ENCODE data around the gene KCP. TPM values are rescaled to one million over a fixed set of nuclear protein-coding genes. Genes with fewer than 3 reads are reported as not detected.

The KCP gene
- polyA plus RNA-seq, 1 donor (not counting 4 experiments of a cell fraction or from before 2014, with no cell fraction given): not detected

- no peaks in the 10 kb centered on the region for H3K36me3 ChIP-seq (ENCODE audit: control insufficient read depth in 2 of 2, extremely low read depth in 1 of 2, insufficient read depth in 2 of 2, low read length in 2 of 2)
- no peak for DNase-seq (ENCODE audit: low read depth, low spot score)
- dilution Hi-C loops (cut with MboI; ENCODE audit: extremely low pct_ligation_motif_present, low sequenced_read_pairs): no loop called here
- no peak for TF ChIP-seq EZH2 (IDR thresholded peaks at IDR 0.05; ENCODE audit: low read length)
- TF ChIP-seq CTCF (optimal IDR thresholded peaks at IDR 0.05 in 1 of 3, IDR thresholded peaks at IDR 0.05 in 1 of 3, conservative IDR thresholded peaks at IDR 0.05 in 1 of 3; ENCODE audit: extremely low read depth in 1 of 3, insufficient read depth in 2 of 3, low read length in 3 of 3): no peak
- FAIRE-seq: no peak
- no peak overlapping the region for H3K9ac ChIP-seq (ENCODE audit: control insufficient read depth, extremely low read depth, insufficient read depth, low read length)
- H2AFZ ChIP-seq (ENCODE audit: control insufficient read depth, low read length): no peak overlapping the region
- H3K4me1 ChIP-seq (ENCODE audit: control insufficient read depth, extremely low read depth, insufficient read depth, low read length): peaks cover 5% of the 10 kb centered on the region
- H3K4me2 ChIP-seq (ENCODE audit: control insufficient read depth, extremely low read depth, insufficient read depth, low read depth, low read length): no peak overlapping the region
- H3K27ac ChIP-seq (ENCODE audit: control insufficient read depth, insufficient read depth, low read length): no peak overlapping the region
- H3K4me3 ChIP-seq (ENCODE audit: control insufficient read depth in 2 of 3, extremely low read depth in 1 of 3, insufficient read depth in 2 of 3, low read depth in 1 of 3, low read length in 3 of 3): no peak overlapping the region
- peaks cover 36% of the 10 kb centered on the region for H3K27me3 ChIP-seq (ENCODE audit: control insufficient read depth, extremely low read depth, insufficient read depth, low read length)
- H3K9me1 ChIP-seq (ENCODE audit: control insufficient read depth, extremely low read depth, insufficient read depth, low read length): no peaks in the 10 kb centered on the region
- H3K79me2 ChIP-seq (ENCODE audit: control insufficient read depth, insufficient read depth, low read length): no peaks in the 10 kb centered on the region
- H3K9me3 ChIP-seq (ENCODE audit: control insufficient read depth, low read depth, low read length): no peaks in the 10 kb centered on the region
- H4K20me1 ChIP-seq (ENCODE audit: control insufficient read depth, extremely low read depth, insufficient read depth, low read length): no peaks in the 10 kb centered on the region
Observed at GRCh38 chr7:128906766-128907559, 3.5 kb downstream of the KCP start.

- peaks cover 5% of the 10 kb centered on the region for H3K4me1 ChIP-seq (ENCODE audit: control insufficient read depth, extremely low read depth, insufficient read depth, low read length)
- no peak overlapping the region for H3K9ac ChIP-seq (ENCODE audit: control insufficient read depth, extremely low read depth, insufficient read depth, low read length)
- no peak for DNase-seq (ENCODE audit: low read depth, low spot score)
- no peaks in the 10 kb centered on the region for H3K9me1 ChIP-seq (ENCODE audit: control insufficient read depth, extremely low read depth, insufficient read depth, low read length)
- dilution Hi-C loops (cut with MboI; ENCODE audit: extremely low pct_ligation_motif_present, low sequenced_read_pairs): no loop called here
- H3K27ac ChIP-seq (ENCODE audit: control insufficient read depth, insufficient read depth, low read length): no peak overlapping the region
- no peaks in the 10 kb centered on the region for H3K9me3 ChIP-seq (ENCODE audit: control insufficient read depth, low read depth, low read length)
- no peak overlapping the region for H2AFZ ChIP-seq (ENCODE audit: control insufficient read depth, low read length)
- no peaks in the 10 kb centered on the region for H3K36me3 ChIP-seq (ENCODE audit: control insufficient read depth in 2 of 2, extremely low read depth in 1 of 2, insufficient read depth in 2 of 2, low read length in 2 of 2)
- H4K20me1 ChIP-seq (ENCODE audit: control insufficient read depth, extremely low read depth, insufficient read depth, low read length): no peaks in the 10 kb centered on the region
- H3K27me3 ChIP-seq (ENCODE audit: control insufficient read depth, extremely low read depth, insufficient read depth, low read length): peaks cover 29% of the 10 kb centered on the region
- H3K79me2 ChIP-seq (ENCODE audit: control insufficient read depth, insufficient read depth, low read length): no peaks in the 10 kb centered on the region
- no peak for TF ChIP-seq CTCF (optimal IDR thresholded peaks at IDR 0.05 in 1 of 3, IDR thresholded peaks at IDR 0.05 in 1 of 3, conservative IDR thresholded peaks at IDR 0.05 in 1 of 3; ENCODE audit: extremely low read depth in 1 of 3, insufficient read depth in 2 of 3, low read length in 3 of 3)
- TF ChIP-seq EZH2 (IDR thresholded peaks at IDR 0.05; ENCODE audit: low read length): no peak
- H3K4me2 ChIP-seq (ENCODE audit: control insufficient read depth, extremely low read depth, insufficient read depth, low read depth, low read length): no peak overlapping the region
- peak; percentile 81 for FAIRE-seq
- no peak overlapping the region for H3K4me3 ChIP-seq (ENCODE audit: control insufficient read depth in 2 of 3, extremely low read depth in 1 of 3, insufficient read depth in 2 of 3, low read depth in 1 of 3, low read length in 3 of 3)
Observed at GRCh38 chr7:128906001-128906765, 4.3 kb downstream of the KCP start.

Measured in keratinocyte (primary cell).